H1 (cell line): ENCODE measurements around the gene PLS3.

Source experiments
- CTCF ChIP-seq, 3 experiments: IDR thresholded peaks; 1 replicate in 2 of 3; 2 replicates in 1 of 3; pipeline versions ENCODE4 v1.5.1 to v1.6.1; 2011; ENCODE audit warnings: low read length in 3 of 3, mild to moderate bottlenecking in 3 of 3, inconsistent platforms in 2 of 3, low read depth in 1 of 3, moderate library complexity in 1 of 3; ENCODE audit not compliant: insufficient read depth in 1 of 3; ENCODE audit errors: control extremely low read depth in 1 of 3
- EP300 ChIP-seq, 2 experiments: IDR thresholded peaks; 1 replicate in 1 of 2; 2 replicates in 1 of 2; pipeline ENCODE4 v1.6.1; 2011 to 2012; ENCODE audit warnings: low read depth in 2 of 2, low read length in 2 of 2, mild to moderate bottlenecking in 2 of 2, borderline replicate concordance in 1 of 2, inconsistent platforms in 1 of 2, moderate library complexity in 1 of 2
- POLR2A ChIP-seq, 2 experiments: IDR thresholded peaks; 1 replicate in 1 of 2; 2 replicates in 1 of 2; pipeline ENCODE4 v1.6.1; 2011; ENCODE audit warnings: low read depth in 2 of 2, low read length in 2 of 2, mild to moderate bottlenecking in 2 of 2; ENCODE audit errors: control extremely low read depth in 1 of 2
- SUZ12 ChIP-seq: fragments of 200-600 bp; sonication (generic); IDR thresholded peaks from 2 replicates; pipeline ENCODE4 v1.6.1; 2012; ENCODE audit warnings: mild to moderate bottlenecking, inconsistent platforms, low read length, moderate library complexity, mixed read lengths
- ZNF274 ChIP-seq: IDR thresholded peaks from 2 replicates; pipeline ENCODE4 v1.7.0; 2012; ENCODE audit warnings: low read length, borderline replicate concordance; ENCODE audit errors: extremely low read depth

GRCh38 chrX:115598556-115598955, 37.6 kb downstream of the PLS3 start:
- TF ChIP-seq SUZ12 = no peak
- TF ChIP-seq CTCF (IDR thresholded peaks at IDR 0.05; ENCODE audit: control extremely low read depth in 1 of 3, insufficient read depth in 1 of 3, low read depth in 1 of 3, low read length in 3 of 3) = no peak
- TF ChIP-seq ZNF274 = no peak
- no peak for TF ChIP-seq POLR2A (IDR thresholded peaks at IDR 0.05; ENCODE audit: control extremely low read depth in 1 of 2, low read depth in 2 of 2, low read length in 2 of 2)
- no peak for TF ChIP-seq EP300 (IDR thresholded peaks at IDR 0.05; ENCODE audit: borderline replicate concordance in 1 of 2, low read depth in 2 of 2, low read length in 2 of 2)
